ENCODE data around the gene FAM174C.

FAM174C gene

DNA sequence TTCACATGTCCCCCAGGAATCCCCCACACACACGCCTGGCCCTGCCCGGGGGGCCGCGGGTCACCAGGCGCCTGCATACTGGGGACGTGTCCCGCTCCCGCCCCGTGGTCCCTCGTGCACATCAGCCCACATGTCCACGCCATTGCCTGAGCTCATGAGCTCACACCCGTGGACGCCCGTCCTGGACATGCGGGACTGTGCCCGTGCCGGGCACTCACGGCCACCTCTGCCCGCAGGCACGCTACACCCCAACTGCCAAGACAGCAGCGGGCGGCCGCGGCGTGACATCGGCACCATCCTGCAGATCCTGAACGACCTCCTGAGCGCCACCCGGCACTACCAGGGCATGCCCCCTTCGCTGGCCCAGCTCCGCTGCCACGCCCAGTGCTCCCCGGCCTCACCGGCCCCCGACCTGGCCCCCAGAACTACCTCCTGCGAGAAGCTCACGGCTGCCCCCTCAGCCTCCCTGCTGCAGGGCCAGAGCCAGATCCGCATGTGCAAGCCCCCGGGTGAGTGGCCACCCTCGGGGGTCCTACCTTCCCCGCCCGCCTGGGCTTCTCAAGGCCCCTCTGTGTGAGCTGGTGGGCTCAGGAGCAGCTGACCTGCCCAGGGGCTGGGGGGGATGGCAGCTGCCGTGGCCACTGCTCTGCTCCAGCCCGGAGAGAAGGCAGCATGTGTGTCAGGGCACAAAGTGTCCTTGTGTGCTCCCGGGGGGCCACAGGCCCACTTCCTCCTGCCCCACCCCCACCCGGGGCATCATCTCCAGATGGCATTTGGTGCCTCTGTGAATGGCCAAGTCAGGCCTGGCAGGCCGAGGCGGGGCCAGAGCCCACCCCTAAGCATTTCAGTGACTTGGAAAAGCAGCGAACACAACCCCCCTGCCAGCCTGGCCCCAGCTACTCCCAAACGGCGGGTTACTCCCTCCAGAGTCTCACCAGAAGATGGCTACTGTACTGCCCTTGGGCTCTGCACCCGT, 19.9 kb upstream of the FAM174C start:
- H3K4me3 ChIP-seq (ENCODE audit: low read depth, low read length), result no peak overlapping the region
- TF ChIP-seq, protein P1, sequence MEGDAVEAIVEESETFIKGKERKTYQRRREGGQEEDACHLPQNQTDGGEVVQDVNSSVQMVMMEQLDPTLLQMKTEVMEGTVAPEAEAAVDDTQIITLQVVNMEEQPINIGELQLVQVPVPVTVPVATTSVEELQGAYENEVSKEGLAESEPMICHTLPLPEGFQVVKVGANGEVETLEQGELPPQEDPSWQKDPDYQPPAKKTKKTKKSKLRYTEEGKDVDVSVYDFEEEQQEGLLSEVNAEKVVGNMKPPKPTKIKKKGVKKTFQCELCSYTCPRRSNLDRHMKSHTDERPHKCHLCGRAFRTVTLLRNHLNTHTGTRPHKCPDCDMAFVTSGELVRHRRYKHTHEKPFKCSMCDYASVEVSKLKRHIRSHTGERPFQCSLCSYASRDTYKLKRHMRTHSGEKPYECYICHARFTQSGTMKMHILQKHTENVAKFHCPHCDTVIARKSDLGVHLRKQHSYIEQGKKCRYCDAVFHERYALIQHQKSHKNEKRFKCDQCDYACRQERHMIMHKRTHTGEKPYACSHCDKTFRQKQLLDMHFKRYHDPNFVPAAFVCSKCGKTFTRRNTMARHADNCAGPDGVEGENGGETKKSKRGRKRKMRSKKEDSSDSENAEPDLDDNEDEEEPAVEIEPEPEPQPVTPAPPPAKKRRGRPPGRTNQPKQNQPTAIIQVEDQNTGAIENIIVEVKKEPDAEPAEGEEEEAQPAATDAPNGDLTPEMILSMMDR (IDR thresholded peaks at IDR 0.05; ENCODE audit: low read depth, low read length), result no peak
- DNase-seq (ENCODE audit: low read depth, low spot score), result no peak
- in situ Hi-C loops (cut with HindIII; ENCODE audit: low sequenced_read_pairs), result no loop called here

DNA sequence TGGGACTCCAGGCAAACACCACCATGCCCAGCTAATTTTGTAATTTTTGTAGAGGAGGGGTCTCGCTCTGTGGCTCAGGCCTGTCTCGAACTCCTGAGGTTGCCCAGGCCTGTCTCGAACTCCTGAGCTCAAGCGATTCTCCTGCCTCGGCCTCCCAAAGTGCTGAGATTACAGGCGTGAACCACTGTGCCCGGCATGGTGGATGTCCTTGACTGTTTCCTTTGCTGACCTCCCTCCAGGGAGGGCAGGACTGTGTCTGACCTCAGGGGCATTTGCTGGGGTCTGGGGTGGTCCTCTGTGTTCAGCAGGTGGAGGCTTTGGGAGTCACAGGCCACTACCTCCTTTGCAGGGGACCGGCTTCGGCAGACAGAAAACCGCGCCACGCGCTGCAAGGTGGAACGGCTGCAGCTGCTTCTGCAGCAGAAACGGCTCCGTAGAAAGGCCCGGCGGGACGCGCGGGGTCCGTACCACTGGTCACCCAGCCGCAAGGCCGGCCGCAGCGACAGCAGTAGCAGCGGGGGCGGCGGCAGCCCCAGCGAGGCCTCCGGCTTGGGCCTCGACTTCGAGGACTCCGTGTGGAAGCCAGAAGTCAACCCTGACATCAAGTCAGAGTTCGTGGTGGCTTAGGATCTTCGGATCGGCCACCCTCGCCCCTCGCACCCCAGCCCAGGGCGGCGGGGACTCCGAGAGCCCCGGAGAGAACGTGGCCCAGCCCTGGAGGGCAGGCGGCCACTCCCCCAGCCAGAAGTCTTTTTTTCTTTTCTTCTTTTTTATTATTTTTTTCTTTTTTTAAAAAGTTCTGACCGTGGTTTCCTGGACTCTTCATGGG, 18.5 kb upstream of the FAM174C start:
- in situ Hi-C loops (cut with HindIII; ENCODE audit: low sequenced_read_pairs), result no loop called here
- DNase-seq (ENCODE audit: low read depth, low spot score), result no peak
- TF ChIP-seq, protein P1 (IDR thresholded peaks at IDR 0.05; ENCODE audit: low read depth, low read length), result no peak
- H3K4me3 ChIP-seq (ENCODE audit: low read depth, low read length), result no peak overlapping the region

DNA sequence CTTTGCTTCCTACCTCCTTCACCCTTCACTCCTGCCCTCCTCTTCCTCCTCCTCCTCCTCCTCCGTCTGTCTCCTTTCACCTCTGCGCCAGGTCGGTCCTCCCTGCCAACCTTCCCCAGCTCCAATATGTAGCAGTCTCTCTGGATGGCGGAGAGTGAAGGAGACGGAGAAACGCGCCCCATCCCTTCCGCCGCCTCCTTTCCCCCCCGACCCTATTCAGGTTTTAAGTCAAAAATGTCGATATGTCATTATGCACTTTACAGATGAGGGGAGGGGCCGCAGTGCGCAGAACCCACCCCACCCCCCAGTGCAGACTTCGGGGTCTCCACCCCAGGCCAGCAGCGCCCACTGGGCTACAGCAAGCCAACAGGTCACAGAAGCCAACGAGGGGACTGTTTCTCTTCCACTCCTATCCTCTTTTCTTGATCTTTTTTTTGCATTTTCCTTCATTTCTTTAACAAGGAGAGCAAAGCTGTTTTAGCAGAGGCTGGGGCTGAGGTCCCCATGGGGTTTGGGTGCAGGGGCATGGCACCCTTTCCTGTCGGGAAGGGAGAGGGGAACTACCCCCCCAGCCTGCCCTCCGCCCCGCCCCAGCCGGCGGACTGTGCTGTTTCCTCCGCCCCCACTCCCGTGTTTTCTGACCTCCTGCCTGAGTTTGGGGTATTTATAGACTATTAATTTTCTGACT, 17.7 kb upstream of the FAM174C start:
- H3K4me3 ChIP-seq (ENCODE audit: low read depth, low read length), result no peak overlapping the region
- in situ Hi-C loops (cut with HindIII; ENCODE audit: low sequenced_read_pairs), result no loop called here
- DNase-seq (ENCODE audit: low read depth, low spot score), result no peak
- TF ChIP-seq, protein P1 (IDR thresholded peaks at IDR 0.05; ENCODE audit: low read depth, low read length), result no peak

- no peak for DNase-seq (ENCODE audit: low read depth, low spot score)
- no peak overlapping the region for H3K4me3 ChIP-seq (ENCODE audit: low read depth, low read length)
- TF ChIP-seq, protein P1 (IDR thresholded peaks at IDR 0.05; ENCODE audit: low read depth, low read length), result no peak
- in situ Hi-C loops (cut with HindIII; ENCODE audit: low sequenced_read_pairs), result no loop called here
Measured at GRCh38 chr19:1258163-1258492, 17.2 kb upstream of the FAM174C start.

DNA sequence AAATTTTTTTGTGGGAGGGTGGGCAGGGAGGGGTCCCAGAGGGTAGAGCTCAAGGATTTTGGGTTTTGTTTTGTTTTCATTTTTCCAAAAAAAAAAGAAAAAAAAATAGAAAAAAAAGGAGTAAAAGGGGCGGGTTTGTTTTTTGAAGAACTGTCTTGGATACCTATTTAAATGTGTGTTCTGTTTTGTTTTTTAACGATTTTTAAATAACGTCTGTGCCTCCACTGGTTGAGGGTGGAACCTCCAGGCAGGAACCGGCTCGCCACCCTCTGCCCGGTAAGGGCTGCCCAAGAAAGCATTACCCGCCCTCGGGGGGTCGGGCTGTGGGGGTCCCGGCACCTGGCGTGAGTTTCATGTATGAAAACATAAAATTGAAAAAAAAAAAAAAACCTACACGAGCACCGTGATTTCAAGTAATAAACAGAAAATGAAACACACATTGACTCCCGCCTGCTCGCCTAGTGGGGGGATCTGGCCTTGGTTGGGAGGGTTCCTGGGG, 16.6 kb upstream of the FAM174C start:
- in situ Hi-C loops (cut with HindIII; ENCODE audit: low sequenced_read_pairs), result no loop called here

More for the DNA sequence above, 16.6 kb upstream of the FAM174C start:
- H3K4me3 ChIP-seq (ENCODE audit: low read depth, low read length), result no peak overlapping the region
- TF ChIP-seq, protein P1 (IDR thresholded peaks at IDR 0.05; ENCODE audit: low read depth, low read length), result no peak
- DNase-seq (ENCODE audit: low read depth, low spot score), result no peak
